GM18861 (cell line): ENCODE data around the gene SLC12A3.

Source experiments
- ATAC-seq: cut with Tn5 transposase; IDR thresholded peaks from one replicate; pipeline ENCODE4 v1.9.1; 2021; ENCODE audit not compliant: unreplicated experiment

The SLC12A3 gene

GRCh38 chr16:56941092-56941491, 76.1 kb downstream of the SLC12A3 start:
- ATAC-seq, result no peak

GRCh38 chr16:56941856-56942331, 76.9 kb downstream of the SLC12A3 start:
- no peak for ATAC-seq

DNA sequence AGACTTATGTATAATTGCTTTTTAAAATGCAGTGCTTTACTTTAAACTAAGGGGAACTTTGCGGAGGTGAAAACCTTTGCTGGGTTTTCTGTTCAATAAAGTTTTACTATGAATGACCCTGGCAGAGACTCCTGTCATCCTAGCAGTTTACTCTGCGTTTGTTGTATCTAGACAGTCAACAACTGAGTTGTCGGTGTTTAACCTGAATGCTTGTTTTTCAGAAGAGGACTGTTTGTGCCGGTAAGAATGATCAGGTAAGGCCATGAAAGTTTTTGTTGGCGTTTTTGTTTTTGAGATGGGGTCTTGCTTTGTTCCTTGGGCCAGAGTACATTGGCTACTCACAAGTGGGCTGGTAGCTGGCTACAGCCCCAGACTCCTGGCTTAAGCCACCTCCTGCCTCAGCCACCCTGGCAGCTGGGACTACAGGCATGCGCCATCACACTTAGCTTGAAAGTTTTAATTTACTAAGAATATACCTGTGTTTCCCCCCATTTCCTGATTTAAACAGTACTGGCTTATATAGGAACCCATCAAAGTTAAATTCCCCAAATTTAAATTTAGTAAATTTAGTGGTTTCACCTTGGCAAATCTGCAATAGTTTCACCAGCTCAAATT, 78.9 kb downstream of the SLC12A3 start:
- ATAC-seq, result no peak

DNA sequence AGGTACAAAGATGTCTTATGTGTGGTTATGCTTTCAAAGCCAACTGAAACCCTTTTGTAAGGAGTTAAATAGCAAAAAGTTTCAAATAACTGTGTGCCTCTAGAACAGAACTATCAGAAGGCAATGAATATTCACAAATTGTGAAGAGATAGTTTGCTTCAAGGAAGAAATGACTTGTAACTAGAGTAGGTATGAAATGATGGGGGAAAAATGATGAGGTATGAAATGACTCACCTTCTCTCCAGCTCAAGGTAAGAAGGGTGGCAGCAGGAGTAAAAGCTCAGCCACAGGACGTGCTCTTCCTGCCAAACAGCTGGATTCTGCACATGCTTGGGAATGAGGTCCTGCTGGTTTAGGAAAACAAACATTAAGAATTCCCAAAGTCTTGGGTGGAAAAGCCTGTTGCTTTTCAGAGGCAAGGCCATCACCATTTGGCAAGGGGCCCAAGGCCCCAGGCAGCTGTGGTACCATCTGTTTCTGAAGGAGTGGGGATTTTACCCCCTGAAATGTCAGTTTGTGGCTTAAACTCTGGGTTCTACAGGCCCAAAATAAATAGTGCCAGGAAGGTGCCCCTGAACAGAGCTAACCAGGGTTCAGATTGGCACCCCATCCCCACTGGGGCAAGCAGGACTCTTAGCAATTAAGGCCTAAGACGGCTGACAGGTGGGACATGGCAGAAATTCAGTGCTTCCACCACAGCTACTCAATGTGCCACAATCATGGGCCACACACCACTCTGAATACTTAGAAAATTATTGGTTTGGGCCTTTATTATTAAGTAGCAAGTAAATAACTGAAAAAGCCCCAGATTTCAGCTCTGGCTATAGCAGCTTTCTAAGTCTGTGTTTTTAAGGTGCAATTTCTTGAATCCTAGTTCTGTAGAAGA, 80.2 kb downstream of the SLC12A3 start:
- peak; percentile 41 for ATAC-seq

DNA sequence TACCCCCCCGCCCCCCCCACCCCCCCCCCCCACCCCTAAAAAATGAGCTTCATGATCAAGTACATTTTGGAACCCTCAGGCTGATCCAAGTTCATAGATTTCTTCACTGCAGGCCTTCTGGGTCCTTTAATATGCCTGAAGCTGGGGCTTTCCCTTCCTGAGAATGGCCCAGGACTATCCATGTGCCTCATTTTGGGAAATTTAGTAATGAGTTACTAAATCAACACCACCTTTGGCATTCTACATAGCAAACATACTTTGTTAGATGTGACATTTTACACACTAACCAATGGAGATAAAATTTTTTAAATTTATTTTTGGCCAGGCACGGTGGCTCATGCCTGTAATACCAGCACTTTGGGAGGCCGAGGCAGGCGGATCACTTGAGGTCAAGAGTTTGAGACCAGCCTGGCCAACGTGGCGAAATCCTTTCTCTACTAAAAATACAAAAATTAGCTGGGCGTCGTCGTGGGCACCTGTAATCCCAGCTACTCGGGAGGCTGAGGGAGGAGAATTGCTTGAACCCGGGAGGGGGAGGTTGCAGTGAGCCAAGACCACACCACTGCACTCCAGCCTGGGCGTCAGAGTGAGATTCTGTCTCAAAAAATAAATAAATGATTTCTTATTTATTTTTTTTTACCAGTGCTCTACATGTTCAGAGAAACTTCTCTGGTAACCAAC, 81.0 kb downstream of the SLC12A3 start:
- no peak for ATAC-seq

DNA sequence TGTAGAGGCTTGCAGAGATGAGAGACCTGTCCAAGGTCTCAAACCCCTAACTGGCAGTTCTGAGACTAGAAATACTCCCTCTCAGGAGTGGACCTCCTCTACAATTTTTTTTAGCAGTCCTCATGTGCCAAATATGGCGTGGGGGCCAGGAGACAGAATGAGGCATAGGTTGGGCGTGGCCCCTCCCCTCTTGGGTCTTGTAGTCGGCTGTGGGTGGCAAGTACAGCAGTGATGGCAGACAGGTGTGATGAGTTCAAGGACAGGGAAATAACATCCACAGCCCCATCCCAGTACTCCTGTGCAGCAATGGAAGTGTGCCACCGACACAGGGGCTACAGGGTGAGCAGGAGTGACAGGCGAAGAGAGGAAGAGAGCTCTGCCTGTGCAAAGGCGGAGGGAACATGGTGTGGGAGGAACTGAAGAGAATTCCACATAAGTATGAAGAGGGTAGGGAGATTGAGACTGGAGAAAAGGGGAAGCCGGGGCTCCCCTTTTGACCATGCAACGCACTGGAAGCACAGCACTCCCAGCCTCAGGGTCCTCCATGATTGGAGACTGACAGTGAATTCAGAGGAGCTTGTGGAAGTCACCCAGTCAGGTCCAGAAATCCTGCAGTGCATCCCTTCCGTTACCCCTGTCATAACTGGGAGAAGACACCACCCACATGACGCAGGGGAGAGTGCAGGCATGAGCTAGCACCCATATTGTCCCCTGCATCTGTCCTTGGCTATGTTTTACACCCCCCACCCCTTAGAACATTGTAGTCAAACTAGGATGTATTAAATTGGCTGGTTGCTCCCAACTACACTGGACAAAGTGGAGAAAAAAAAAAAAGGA, 82.0 kb downstream of the SLC12A3 start:
- ATAC-seq, result no peak

DNA sequence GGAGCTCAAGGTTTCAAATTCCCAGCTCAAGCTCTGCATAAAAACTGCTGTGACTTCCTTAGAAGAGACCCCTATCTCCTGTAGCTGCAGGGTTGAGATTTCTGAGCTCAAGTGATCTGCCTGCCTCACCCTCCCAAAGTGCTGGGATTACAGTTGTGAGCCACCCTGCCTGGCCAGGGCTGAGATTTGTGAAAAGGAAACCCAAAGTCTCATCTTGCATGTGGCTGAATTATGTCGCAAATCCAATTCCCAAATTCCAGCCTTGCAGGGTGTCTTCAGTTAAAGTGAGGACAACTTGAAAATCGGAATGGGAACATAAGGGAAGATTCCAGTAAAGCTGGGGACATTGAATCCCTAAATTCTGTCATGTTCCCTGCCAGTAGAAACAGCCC, 82.6 kb downstream of the SLC12A3 start:
- ATAC-seq, result no peak

DNA sequence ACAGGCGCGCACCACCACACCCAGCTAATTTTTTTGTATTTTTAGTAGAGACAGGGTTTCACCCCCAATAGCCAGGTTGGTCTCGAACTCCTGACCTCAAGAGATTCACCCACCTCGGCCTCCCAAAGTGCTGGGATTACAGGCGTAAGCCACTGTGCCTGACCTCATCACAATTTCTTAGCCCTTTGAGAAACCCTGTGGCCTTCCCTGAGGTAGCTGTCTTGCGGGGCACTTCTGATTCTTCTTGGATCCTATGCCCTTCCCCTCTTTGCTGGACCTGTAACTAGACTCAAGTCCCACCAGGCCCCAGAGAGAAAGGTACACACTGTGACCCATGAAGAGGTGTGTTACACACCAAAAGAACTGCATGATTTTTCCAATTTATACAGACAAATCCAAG, 83.2 kb downstream of the SLC12A3 start:
- ATAC-seq, result no peak

DNA sequence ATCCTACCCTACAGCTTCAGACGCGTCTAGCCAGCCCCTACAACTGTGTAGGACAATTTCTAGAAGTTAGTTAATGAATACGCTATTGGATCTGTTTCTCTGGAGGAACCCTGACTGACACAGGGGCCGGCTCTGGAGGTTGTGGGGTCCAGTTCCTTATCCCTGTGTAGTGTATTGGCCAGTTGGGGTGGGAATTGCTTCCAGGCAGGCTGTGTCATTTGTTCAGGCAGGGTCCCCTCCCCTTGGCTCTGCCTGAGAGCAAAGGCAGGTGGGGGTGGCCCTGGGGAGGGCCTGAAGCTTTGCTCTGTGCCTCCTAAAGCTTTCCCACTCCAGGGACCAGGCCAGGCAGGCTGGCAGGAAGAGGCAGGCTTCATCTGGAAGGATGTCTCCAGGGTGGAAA, 85.0 kb downstream of the SLC12A3 start:
- ATAC-seq, result no peak

GRCh38 chr16:56950455-56950854, 85.4 kb downstream of the SLC12A3 start:
- no peak for ATAC-seq

DNA sequence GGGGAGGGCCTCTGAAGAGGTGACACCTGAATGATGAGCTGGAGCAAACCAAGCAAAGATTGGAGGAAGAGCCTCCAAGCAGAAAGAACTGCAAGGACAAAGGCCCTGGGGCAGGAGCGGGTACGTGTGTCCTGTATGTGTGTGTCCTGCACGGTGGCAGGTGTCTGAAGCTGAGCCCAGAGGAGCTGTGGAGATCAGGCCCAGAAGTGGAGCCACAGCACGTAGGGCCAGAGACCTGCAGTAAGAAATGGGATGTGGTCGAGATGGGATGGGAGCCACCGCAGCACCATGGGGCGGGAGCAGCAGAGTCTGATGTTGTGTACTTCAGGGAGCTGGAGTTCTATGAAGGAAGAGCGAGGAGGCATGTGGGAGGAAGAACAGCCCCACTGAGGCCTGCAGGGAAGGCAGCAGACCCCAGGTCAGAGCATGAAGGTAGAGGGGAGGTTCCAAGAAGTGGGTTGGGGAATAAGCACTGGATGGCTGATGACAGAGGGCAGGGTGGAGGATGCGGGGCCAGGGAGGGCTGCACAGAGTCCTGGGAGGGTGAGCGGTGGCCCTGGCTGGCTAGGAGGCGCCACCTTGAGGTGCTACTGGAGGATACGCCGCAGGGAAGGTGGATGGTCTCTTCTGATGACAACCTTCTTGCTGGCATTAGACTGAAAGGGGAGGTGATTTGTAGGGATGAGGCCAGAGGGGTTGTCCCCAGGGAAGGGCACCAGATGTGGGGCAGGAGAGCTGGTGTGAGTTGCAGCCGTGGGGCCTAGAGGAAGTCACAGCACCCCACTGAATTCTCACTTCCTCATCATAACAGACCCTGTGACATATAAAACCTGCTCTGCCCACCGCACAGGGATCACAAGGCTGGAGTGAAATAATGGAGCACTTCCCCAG, 86.1 kb downstream of the SLC12A3 start:
- peak; percentile 51 for ATAC-seq

GRCh38 chr16:56953006-56953405, 88.0 kb downstream of the SLC12A3 start:
- ATAC-seq, result no peak

- no peak for ATAC-seq
Measured at GRCh38 chr16:56956076-56956475, 91.1 kb downstream of the SLC12A3 start.

- no peak for ATAC-seq
Measured at GRCh38 chr16:56956756-56957155, 91.7 kb downstream of the SLC12A3 start.

DNA sequence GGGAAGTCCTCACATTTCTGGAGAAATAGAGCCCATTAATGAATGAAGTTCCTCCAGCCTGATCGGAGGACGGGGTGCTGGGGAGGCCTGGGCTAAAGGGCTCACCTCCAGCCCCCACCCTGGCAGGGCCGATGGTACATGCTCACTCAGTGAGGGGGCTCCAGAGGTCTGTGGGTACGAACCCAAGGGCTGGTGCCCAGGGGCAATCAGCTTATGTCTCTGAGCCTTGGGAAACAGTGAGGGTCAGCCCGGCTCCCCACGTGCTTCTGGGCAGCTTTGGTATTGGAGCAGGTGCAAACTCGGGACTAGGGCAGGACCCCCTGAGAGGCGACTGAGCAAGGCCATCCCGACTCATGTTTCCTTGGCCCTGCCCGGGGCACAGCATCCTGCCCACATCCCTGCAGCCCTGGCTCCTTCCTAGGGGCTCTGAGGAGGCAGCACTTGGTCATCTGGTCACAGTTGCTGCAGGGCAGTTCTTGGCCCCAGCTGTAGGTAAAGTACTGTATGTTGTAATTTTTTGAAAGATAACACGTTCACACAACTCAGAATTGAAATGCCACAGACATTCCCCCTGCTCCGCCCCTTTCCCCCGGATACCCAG, 95.8 kb downstream of the SLC12A3 start:
- no peak for ATAC-seq

DNA sequence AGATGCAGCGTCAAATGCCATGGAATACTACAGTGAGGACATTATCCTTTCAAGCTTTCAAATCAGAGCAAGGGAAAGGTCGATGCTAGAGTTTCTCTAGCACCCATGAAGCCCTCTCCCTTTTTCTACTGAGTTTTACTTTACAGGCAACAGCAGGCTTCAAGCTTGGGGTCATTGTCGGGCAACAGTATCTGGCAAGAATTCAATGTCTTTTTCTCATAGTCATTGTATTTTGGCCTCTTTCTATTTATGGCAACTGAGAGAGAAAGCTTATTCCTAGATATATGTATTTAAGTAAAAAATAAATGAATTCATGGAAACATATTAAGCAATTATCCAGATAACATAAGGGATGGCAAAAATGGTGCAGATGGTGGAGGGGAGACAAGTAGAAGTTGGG, 96.4 kb downstream of the SLC12A3 start:
- ATAC-seq, result no peak

DNA sequence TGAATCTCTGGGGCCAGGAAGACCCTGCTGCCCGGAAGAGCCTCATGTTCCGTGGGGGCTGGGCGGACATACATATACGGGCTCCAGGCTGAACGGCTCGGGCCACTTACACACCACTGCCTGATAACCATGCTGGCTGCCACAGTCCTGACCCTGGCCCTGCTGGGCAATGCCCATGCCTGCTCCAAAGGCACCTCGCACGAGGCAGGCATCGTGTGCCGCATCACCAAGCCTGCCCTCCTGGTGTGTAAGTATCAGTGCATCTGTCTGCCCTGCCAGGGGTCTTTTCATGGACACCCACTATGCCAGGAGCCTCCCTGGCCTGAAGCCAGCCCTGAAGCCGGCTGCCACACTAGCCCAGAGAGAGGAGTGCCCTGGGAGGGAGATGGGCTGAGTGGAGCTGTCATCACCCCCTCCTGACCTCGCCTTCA, 96.9 kb downstream of the SLC12A3 start, which contains the start of gene CETP:
TSS of gene CETP (plus strand) at position 100 of the 431 bp plus-strand sequence. CDS start at position 130, 30 bp downstream.
- ATAC-seq, result no peak

- peak; percentile 52 for ATAC-seq
Measured at GRCh38 chr16:56964243-56965148, 99.5 kb downstream of the SLC12A3 start.
